NB4 (cell line): ENCODE measurements around the gene CARD19.

Experiments used
- DNase-seq: peaks from one replicate; pipeline ENCODE4 v3.0.0; 2010; ENCODE audit warnings: low read depth
- H3K4me3 ChIP-seq: one replicate; pipeline ENCODE4 v1.5.1; 2011; ENCODE audit warnings: mild to moderate bottlenecking, low read depth, low read length, moderate library complexity
- MYC ChIP-seq: IDR thresholded peaks from 2 replicates; pipeline ENCODE4 v1.6.1; 2011; ENCODE audit warnings: low read depth, low read length
- POLR2A ChIP-seq: IDR thresholded peaks from 2 replicates; pipeline ENCODE4 v1.6.1; 2011; ENCODE audit warnings: mild to moderate bottlenecking; ENCODE audit not compliant: insufficient read length; ENCODE audit errors: extremely low read depth
- TF ChIP-seq, protein P1 (sequence below): IDR thresholded peaks from 2 replicates; pipeline ENCODE4 v1.6.1; 2011; ENCODE audit warnings: low read depth, low read length
- TF ChIP-seq, protein P2 (sequence below): IDR thresholded peaks from one replicate; pipeline ENCODE4 v1.5.1; 2012; ENCODE audit warnings: low read depth, low read length

CARD19 gene

GRCh38 chr9:93129691-93130500, 33.9 kb downstream of the CARD19 start:
- TF ChIP-seq POLR2A (no peak), MYC (no peak)
- TF ChIP-seq, protein P1, sequence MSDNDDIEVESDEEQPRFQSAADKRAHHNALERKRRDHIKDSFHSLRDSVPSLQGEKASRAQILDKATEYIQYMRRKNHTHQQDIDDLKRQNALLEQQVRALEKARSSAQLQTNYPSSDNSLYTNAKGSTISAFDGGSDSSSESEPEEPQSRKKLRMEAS: no peak
- TF ChIP-seq, protein P2, sequence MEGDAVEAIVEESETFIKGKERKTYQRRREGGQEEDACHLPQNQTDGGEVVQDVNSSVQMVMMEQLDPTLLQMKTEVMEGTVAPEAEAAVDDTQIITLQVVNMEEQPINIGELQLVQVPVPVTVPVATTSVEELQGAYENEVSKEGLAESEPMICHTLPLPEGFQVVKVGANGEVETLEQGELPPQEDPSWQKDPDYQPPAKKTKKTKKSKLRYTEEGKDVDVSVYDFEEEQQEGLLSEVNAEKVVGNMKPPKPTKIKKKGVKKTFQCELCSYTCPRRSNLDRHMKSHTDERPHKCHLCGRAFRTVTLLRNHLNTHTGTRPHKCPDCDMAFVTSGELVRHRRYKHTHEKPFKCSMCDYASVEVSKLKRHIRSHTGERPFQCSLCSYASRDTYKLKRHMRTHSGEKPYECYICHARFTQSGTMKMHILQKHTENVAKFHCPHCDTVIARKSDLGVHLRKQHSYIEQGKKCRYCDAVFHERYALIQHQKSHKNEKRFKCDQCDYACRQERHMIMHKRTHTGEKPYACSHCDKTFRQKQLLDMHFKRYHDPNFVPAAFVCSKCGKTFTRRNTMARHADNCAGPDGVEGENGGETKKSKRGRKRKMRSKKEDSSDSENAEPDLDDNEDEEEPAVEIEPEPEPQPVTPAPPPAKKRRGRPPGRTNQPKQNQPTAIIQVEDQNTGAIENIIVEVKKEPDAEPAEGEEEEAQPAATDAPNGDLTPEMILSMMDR: no peak
- no peak overlapping the region for H3K4me3 ChIP-seq
- no peak for DNase-seq

- DNase-seq: no peak
- TF ChIP-seq, protein P2: no peak
- TF ChIP-seq POLR2A (no peak), MYC (no peak)
- TF ChIP-seq, protein P1: no peak
Measured at GRCh38 chr9:93130861-93131481, 35.0 kb downstream of the CARD19 start.

GRCh38 chr9:93131599-93132286, 35.7 kb downstream of the CARD19 start:
- H3K4me3 ChIP-seq: no peak overlapping the region
- TF ChIP-seq MYC (no peak), POLR2A (no peak)
- TF ChIP-seq, protein P1: no peak
- TF ChIP-seq, protein P2: no peak

More at GRCh38 chr9:93130861-93131481, 35.0 kb downstream of the CARD19 start:
- H3K4me3 ChIP-seq: no peak overlapping the region

DNA sequence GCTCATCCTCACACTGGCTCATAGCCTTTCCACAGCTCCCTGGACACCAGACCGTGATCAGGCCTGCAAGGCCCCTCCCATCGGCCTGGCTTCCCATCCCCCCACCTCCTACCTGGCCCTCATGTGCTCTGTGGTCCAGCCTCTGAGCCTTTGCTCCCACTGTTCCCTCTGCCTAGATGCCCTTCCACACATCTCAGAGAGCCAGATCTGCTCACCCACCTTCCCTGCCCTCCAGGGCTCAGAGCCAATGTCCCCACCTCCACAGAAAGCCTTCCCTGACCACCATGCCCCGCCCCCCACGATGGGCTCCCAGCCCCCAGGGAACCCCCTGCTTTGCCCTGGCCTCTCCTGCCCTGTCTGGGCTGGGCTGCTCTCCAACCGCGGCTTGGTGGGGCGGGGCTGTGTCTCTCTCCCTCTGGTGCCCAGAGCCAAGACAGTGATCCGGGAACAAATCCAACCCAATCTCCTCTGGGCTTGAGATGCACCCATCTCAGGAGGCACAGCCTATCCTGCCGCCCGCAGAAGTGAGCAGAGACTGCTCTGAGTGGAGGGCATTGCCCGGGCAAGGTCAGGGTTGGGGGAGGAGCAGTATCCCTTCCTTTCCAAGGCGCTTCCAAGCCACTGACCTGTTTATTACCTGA, 36.4 kb downstream of the CARD19 start:
- TF ChIP-seq, protein P2: no peak
- TF ChIP-seq POLR2A (no peak), MYC (no peak)
- TF ChIP-seq, protein P1: no peak
- no peak overlapping the region for H3K4me3 ChIP-seq
- no peak for DNase-seq

More at GRCh38 chr9:93131599-93132286, 35.7 kb downstream of the CARD19 start:
- DNase-seq: no peak

DNA sequence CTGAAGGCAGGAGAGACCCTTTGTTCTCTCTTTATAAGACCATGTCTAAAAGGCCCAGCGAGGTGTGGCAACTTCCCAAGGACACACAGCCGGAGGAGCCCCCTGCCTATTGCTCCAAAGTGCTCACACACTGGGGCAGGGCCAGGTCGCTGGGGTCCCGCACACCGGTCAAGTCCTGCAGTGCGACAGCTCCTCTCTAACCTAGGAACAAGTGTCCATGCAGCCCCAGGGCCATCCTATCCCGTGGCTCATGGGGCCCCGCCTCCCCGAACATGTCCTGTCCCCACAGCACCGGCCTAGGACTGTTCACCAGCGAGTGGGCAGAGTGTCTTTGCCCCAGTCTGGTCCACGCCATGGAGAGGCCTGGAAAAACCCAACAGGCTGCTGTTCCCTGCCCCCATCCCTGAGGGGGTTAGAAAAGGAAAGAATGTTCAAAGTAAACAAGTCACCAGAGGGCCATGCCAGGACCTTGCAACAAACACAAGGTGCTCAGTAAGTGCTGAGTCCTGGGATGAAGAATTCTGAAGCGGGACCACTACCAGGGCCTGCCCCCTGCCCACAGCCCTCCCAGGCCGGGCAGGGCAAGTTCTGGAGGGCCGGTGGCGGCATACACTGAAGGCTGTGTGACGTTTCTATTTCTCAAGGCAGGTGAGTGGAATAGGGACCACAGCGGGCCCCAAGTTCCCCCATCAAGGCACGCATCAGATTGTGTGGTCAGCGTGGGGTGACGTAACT, 37.1 kb downstream of the CARD19 start:
- H3K4me3 ChIP-seq: peak overlapping the region; percentile 56
- TF ChIP-seq, protein P1: no peak
- no peak; the same call in 1 of the 2 replicates for TF ChIP-seq MYC
- TF ChIP-seq, protein P2: no peak
- no peak for DNase-seq
